T-helper 1 cell treated with Interleukin-12 subunit alpha and Interleukin-12 subunit beta and Interleukin-4 antibody, amounts not matched to agents 30 μg/mL and 1 μg/mL, for 36 hours (primary cell): ENCODE data around the gene IER3IP1.
"Not testable (repeated sequence)": the region's sequence is repeated elsewhere in the genome, so short reads cannot be mapped to it uniquely, and the experiment has no call there.

ENCODE experiments used
- H3K27ac Mint-ChIP-seq: one replicate; pipeline ENCODE4 v1.8.0; 2021; ENCODE audit warnings: mild to moderate bottlenecking, mixed read lengths
- H3K27me3 Mint-ChIP-seq: one replicate; pipeline ENCODE4 v1.8.0; 2021; ENCODE audit warnings: low read depth, mixed read lengths
- H3K36me3 Mint-ChIP-seq: one replicate; pipeline ENCODE4 v1.8.0; 2021; ENCODE audit warnings: low read depth, mixed read lengths
- H3K4me1 Mint-ChIP-seq: one replicate; pipeline ENCODE4 v1.8.0; 2021; ENCODE audit warnings: low read depth, mixed read lengths
- H3K4me3 Mint-ChIP-seq: one replicate; pipeline ENCODE4 v1.8.0; 2021; ENCODE audit warnings: mild to moderate bottlenecking, moderate library complexity, mixed read lengths
- H3K9me3 Mint-ChIP-seq: one replicate; pipeline ENCODE4 v1.8.0; 2021; ENCODE audit warnings: mixed read lengths

Gene IER3IP1

DNA sequence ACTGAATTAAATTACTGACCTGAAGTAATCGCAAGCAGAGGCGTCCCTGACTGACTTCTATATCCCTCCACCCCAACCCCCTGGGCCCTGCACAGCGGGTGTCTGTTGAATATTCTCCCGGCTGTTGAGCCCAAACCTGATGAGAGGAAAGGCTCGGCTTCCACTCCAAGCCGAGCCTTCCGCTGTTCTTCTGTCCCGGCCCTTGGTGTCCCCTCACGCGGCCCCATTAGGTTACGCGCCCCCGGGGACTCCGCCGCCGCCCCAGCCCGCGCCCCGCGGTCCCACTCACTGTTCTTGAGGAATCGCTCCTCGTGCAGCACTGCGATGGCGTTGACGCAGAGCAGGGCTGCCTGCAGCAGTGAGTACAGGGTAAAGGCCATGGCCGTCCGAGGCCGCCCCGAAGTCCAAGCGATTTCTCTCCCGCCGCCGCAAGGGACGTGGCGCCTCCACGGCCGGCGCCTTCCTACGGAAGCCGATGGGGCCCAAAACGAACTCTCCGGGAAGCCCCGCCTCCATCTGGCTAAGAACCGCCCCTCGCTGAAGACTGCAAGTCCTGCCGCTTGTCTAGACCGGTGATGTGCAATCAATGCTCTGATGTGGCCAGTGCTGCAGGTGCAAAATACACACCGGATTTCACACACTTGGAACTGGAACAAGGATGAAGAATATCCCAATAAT lies at the start of gene IER3IP1:
Gene IER3IP1, minus strand, starts transcription at position 467 of the 678 bp plus-strand sequence. Its CDS starts 87 bp downstream, at position 380.
- no peaks in the 10 kb centered on the region for H3K36me3 Mint-ChIP-seq
- H3K4me3 Mint-ChIP-seq, result peak within 1 kb of the TSS; percentile 9
- H3K4me1 Mint-ChIP-seq, result peaks cover 3% of the 10 kb centered on the region
- no peaks in the 10 kb centered on the region for H3K9me3 Mint-ChIP-seq
- no peaks in the 10 kb centered on the region for H3K27me3 Mint-ChIP-seq
- peak within 1 kb of the TSS; percentile 62 for H3K27ac Mint-ChIP-seq

GRCh38 chr18:47215554-47216138 lies 39.5 kb upstream of the IER3IP1 start:
- H3K4me1 Mint-ChIP-seq, result no peaks in the 10 kb centered on the region
- H3K36me3 Mint-ChIP-seq, result no peaks in the 10 kb centered on the region
- peaks cover 47% of the 10 kb centered on the region for H3K27me3 Mint-ChIP-seq
- H3K9me3 Mint-ChIP-seq, result no peaks in the 10 kb centered on the region
- no peak overlapping the region for H3K4me3 Mint-ChIP-seq
- no peak overlapping the region for H3K27ac Mint-ChIP-seq

GRCh38 chr18:47209171-47209570 lies 33.0 kb upstream of the IER3IP1 start:
- H3K36me3 Mint-ChIP-seq, result no peaks in the 10 kb centered on the region
- peaks cover 55% of the 10 kb centered on the region for H3K27me3 Mint-ChIP-seq
- no peaks in the 10 kb centered on the region for H3K9me3 Mint-ChIP-seq
- H3K4me3 Mint-ChIP-seq, result no peak overlapping the region
- no peaks in the 10 kb centered on the region for H3K4me1 Mint-ChIP-seq
- no peak overlapping the region for H3K27ac Mint-ChIP-seq

DNA sequence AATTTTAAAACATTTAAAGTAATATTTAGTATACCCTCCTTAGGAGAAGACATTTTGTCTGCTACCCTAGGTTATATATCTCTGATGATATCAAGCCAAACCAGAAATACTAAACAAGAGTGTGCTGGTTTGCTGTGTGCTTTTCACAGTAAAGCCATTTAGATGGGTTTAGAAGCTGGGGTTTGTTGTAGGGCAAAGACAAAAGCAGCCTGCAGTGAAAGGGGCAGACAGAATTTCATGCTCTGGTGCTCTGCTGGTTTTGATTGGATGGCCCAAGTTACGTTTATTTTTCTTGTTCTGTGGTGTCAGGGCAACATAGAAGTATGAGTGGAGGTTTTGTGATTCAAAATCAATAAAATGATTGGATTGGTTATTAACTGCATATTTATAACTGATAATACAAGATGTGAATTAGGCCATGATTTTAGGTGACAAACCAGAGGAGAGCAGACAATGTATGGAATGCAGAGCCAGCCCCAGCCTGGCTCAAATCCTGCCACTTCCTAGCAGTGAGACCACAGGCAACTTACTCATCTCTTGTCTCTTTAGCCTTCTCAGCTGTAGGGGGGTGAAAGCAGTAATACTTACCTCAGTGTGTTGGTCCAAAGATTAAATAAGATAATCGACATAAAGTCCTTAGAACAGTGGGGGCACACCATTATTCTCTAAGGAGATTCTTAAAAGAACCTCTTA lies 30.9 kb upstream of the IER3IP1 start:
- H3K27me3 Mint-ChIP-seq, result peaks cover 45% of the 10 kb centered on the region
- no peak overlapping the region for H3K27ac Mint-ChIP-seq
- no peaks in the 10 kb centered on the region for H3K4me1 Mint-ChIP-seq

GRCh38 chr18:47204908-47205522 lies 28.9 kb upstream of the IER3IP1 start:
- H3K27me3 Mint-ChIP-seq, result peaks cover 43% of the 10 kb centered on the region
- H3K9me3 Mint-ChIP-seq, result no peaks in the 10 kb centered on the region
- no peaks in the 10 kb centered on the region for H3K4me1 Mint-ChIP-seq
- H3K36me3 Mint-ChIP-seq, result no peaks in the 10 kb centered on the region
- no peak overlapping the region for H3K4me3 Mint-ChIP-seq
- H3K27ac Mint-ChIP-seq, result no peak overlapping the region

More for the DNA sequence above, 30.9 kb upstream of the IER3IP1 start:
- H3K36me3 Mint-ChIP-seq, result no peaks in the 10 kb centered on the region
- H3K4me3 Mint-ChIP-seq, result no peak overlapping the region
- no peaks in the 10 kb centered on the region for H3K9me3 Mint-ChIP-seq

DNA sequence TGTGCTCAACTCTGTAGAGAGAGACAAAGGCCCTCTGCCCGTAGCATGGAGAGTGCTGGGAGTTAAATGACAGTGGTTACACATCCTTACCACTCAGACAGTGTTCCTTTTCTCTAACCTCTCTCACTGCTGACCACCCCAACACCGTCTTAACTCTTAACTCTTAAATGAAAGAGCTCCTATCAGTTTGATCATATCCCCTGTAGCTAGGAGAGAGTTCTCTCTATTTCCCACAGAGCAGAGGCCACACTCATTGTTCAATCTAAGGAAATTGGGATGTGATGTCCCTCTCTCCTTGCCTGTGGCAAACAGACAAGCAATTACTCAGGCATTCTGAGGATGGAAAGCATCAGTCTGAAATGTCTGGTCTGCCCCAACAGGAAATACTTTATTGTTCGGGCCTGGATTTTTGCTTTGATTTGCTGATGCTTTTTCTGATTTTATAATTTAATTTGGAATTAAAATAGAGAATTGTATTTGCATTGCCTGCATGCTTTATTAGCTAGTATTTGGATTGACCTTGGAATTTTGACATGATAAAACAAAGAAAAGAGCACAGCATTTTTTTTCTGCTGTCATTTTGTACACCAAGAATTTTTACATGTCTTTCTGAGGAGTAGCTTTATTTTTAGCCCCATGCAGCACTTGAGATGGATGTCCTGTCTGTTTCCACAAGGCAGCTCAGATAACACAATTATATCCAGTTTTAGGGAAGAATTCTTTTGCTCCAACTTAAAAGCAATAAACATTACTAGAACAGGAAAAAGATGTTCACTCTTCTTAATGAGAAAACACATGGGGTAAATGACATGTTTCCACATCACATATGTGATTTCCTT lies 27.7 kb upstream of the IER3IP1 start:
- H3K27me3 Mint-ChIP-seq, result peaks cover 42% of the 10 kb centered on the region
- H3K27ac Mint-ChIP-seq, result no peak overlapping the region
- H3K4me1 Mint-ChIP-seq, result no peaks in the 10 kb centered on the region
- H3K36me3 Mint-ChIP-seq, result no peaks in the 10 kb centered on the region
- H3K4me3 Mint-ChIP-seq, result no peak overlapping the region
- no peaks in the 10 kb centered on the region for H3K9me3 Mint-ChIP-seq

DNA sequence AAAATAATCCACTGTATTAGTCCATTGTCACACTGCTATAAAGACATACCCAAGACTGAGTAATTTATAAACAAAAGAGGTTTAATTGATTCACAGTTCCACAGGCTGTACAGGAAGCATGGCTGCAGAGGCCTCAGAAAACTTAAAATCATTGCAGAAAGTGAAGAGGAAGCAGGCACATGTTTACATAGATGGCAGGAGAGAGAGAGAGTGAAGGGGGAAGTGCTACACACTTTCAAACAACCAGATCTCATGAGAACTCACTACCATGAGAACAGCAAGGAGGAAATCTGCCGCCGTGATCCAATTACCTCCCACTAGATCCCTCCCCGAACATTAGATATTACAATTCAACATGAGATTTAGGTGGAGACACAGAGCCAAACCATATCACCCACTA lies 19.8 kb upstream of the IER3IP1 start:
- H3K36me3 Mint-ChIP-seq, H3K9me3 Mint-ChIP-seq, H3K27ac Mint-ChIP-seq, H3K4me3 Mint-ChIP-seq, H3K4me1 Mint-ChIP-seq: not testable (repeated sequence)
- H3K27me3 Mint-ChIP-seq, result peaks cover 47% of the 10 kb centered on the region

- Mint-ChIP-seq H3K4me3 (no peak overlapping the region), H3K9me3 (no peaks in the 10 kb centered on the region), H3K27me3 (peaks cover 23% of the 10 kb centered on the region), H3K4me1 (no peaks in the 10 kb centered on the region), H3K27ac (no peak overlapping the region), H3K36me3 (no peaks in the 10 kb centered on the region)
Measured at GRCh38 chr18:47191961-47192360, 15.8 kb upstream of the IER3IP1 start.

DNA sequence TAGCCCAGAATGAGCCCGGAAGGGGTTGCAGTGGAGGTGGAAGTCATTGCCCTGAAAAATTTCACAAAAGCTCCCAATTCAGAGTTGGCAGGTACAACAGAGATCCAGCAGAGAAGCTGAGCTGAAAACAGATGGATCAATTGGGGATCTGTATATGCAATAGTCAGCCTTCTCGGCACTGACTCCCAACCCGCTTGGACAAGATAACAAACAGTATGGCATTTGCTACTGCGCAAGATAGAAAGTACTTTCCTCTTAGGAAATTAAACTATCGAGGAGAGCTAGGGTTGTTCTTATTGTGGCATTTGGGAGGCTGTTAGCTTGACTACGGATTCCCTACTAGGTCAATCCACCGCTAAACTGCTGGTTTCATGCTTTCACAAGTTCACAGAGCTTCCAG lies 11.6 kb upstream of the IER3IP1 start:
- H3K27me3 Mint-ChIP-seq, result peaks cover 9% of the 10 kb centered on the region
- H3K9me3 Mint-ChIP-seq, result peaks cover 18% of the 10 kb centered on the region
- no peaks in the 10 kb centered on the region for H3K36me3 Mint-ChIP-seq
- H3K4me3 Mint-ChIP-seq, result no peak overlapping the region
- no peaks in the 10 kb centered on the region for H3K4me1 Mint-ChIP-seq
- no peak overlapping the region for H3K27ac Mint-ChIP-seq

- Mint-ChIP-seq H3K9me3 (peaks cover 18% of the 10 kb centered on the region), H3K27me3 (no peaks in the 10 kb centered on the region), H3K36me3 (no peaks in the 10 kb centered on the region), H3K4me3 (no peak overlapping the region), H3K4me1 (no peaks in the 10 kb centered on the region), H3K27ac (no peak overlapping the region)
Measured at GRCh38 chr18:47184419-47185050, 8.4 kb upstream of the IER3IP1 start.

- not testable (repeated sequence) for H3K27ac Mint-ChIP-seq, H3K4me3 Mint-ChIP-seq, H3K27me3 Mint-ChIP-seq, H3K4me1 Mint-ChIP-seq, H3K36me3 Mint-ChIP-seq
- H3K9me3 Mint-ChIP-seq, result peaks cover 18% of the 10 kb centered on the region
Measured at GRCh38 chr18:47182156-47182555, 6.0 kb upstream of the IER3IP1 start.

- Mint-ChIP-seq H3K27ac (no peak overlapping the region), H3K36me3 (no peaks in the 10 kb centered on the region), H3K4me3 (no peak overlapping the region), H3K9me3 (peaks cover 14% of the 10 kb centered on the region), H3K27me3 (no peaks in the 10 kb centered on the region), H3K4me1 (peaks cover 3% of the 10 kb centered on the region)
Measured at GRCh38 chr18:47180765-47181164, 4.6 kb upstream of the IER3IP1 start.

DNA sequence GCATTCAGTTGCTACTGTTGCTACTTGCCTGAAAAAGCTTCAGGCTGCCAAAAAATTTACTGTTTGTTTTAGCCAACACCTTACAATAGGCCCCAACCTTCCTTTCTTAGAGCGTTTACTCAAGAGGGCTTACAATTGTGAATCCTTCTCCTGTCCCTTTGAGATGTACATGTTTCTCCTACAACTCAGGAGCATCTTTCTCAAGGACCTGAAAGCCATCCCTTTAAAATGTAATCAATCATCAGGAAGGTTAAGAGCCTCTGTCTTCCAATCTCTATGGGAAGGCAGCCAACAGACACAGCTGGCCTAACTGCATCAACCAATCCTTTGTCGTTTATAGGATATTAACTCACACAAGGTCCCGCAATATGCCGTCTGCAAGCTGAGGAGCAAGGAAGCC lies 3.4 kb upstream of the IER3IP1 start:
- Mint-ChIP-seq H3K27me3 (no peaks in the 10 kb centered on the region), H3K27ac (no peak overlapping the region), H3K4me1 (peaks cover 3% of the 10 kb centered on the region), H3K9me3 (peaks cover 7% of the 10 kb centered on the region), H3K4me3 (no peak overlapping the region), H3K36me3 (no peaks in the 10 kb centered on the region)
